Right forelimb (tissue), 1 donor: ENCODE data around the gene AURKB.

Experiments used
- DNase-seq: peaks from one replicate; pipeline ENCODE4 v3.0.0-alpha.2; 2018

The AURKB gene

DNA sequence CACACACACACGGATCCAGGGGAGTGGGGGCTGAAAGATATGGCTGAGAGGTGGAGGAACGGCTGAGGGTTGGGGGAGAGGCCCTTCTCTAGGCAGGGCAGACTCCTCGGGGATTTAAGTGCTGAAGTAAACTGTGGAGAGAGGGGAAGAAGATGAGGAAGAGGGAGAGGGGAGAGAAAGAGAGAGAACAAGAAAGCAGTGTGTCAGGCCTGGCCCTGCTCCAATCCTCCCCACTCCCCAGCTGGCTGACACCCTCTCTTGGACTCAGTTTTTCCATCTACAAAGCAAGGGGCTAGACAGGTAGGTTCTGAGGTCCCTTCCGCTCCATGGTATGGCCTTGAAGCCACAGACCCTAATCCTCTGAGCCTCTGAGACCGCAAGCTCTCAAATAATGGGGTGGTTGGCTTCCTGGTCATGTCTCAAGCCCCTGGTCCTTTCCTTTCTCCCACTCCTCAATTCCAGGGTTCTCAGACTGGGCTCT lies 49.6 kb downstream of the AURKB start:
- no peak for DNase-seq

DNA sequence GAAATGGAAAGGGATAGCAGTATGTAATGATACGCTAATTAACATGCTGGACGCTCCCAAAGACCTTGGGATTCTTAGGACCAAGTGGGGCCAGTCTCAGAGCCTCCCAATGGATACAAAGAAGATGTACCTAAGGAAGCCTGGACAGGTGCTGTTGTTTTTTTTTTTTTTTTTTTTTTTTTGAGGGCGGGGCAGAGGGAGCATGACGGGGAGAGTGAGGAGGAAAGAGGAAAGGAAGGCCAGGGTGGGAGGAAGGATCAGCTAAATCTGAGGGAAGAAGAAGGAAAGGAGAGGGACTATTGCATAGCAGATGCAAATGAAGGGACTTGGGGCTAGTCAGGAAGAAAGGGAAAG lies 50.2 kb downstream of the AURKB start:
- no peak for DNase-seq

DNA sequence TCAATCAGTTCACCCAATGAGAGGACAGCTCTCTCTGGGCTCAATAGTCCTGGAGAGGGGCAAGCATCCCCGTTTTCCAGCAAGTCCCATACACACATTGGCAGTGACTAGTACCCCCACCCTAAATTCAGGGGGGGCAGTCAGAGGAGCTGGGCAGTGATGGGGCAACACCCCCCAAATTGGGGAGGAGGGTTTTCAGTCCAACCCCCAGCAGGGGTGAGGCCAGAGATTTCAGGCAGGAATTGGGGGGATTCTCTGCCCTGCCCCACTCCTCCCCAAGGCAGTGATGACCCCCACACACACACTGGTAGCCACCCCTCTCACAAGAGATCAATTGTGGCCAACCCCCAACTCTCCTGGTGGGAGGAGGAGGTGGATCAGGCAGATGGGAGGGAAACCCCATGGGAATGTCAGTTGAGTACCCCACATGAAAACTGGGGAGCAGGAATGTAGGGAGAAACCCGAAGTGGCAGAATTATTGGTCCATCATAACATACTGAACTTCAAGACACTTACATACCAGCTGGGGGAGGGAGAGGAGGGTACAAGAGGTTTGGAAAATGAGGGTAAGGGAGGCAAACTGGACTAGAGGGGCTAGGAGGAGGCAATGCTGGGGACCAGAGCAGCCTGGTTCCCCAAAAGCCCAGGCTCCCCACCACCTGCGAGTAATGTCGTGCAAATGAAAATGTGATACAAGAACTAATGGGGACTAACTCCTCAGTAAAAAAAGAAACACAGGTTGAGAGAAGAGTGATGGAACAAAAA lies 50.7 kb downstream of the AURKB start:
- DNase-seq, result no peak

DNA sequence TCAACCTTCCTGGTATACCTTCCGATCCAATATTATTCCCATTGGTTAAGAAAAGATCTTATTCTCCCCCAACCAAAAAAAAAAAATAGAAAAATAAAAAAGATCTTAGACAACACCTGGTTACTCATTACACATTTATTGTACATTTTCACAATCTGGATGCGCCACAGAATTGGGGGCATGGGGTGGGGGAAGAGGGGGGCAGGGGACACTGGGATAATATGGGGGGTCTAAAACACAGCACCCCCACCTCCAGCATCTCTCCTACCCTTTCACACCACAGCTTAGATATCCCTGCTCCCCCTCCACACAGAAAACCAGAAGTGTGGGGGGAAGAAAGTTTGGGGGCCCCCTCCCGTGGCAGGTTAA lies 51.4 kb downstream of the AURKB start:
- DNase-seq, result no peak

DNA sequence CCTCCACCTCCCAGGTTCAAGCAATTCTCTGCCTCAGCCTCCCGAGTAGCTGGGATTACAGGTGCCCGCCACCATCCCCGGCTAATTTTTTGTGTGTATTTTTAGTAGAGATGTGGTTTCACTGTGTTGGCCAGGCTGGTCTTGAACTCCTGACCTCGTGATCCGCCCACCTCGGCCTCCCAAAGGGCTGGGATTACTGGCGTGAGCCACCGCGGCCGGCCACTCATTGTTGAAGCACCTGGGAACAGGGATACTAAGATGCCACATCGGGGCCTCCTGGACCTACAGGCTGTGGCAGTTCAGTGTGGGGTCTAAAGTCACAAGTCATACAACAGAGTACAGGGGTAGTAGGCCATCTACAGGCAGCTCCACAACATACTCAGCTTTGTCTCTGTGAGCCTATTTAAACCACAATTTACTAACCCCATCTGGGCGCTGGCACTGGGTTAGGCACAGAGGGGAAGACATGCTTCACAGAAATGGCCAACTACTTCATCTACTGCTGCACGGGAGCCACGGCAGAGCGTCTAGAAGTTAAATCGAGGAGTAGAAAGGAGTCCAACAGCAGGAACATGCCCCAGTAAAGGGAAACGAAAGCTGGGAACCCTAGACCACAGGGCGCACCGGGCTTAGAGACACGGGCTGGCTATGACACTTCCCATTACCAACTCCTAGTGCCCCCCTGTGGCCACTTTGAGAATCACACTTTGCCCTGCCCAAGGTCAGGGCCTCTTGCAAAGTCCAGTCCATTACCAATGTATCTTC lies 51.9 kb downstream of the AURKB start:
- DNase-seq, result peak; percentile 93

DNA sequence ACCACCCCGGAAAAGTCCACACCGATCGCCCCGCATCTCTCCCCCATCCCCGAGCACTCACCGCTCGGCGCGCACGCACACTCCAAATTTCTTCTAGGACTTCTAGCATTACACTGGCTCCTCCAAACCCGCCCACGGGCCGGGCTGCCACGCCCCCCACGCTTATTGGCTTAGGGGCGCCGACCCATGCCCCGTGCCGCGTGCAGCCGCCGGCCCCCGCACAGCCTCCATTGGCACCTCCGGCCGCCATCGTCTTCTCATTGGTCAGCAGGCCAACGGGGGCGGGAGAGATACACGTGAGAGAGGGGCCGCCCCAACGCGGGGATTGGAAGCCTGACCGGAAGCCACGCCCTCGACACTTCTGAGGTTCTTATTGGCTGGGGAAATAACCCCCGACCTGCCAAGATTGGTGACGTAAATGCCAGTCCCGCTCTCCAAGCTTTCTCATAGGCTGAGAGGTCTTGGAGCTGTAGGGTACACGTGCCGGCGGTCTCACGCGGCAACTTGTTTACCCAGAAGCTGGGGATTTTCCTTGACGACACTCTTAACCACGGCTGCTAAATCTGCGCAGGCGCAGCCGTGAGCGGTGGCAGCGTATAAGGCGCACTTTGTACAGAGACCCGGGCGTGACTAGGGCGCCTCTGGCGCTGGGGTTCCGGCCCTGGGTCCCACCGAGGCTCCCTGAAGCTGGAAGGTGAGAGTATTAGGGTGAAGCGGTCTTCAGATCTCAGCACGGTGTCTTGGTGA lies 54.0 kb downstream of the AURKB start:
- DNase-seq, result peak; percentile 100

DNA sequence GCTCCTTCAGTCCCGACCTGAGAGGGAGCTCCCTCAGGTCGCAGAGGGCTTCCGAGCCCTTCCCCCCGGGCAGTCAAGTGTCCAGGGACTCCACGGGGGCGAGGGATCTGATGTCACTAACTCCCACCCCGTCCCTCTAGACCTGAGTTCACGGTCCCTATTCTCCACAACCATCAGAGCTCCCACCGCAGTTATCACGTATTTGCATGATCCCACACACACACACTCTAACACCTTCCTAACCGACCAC lies 54.5 kb downstream of the AURKB start:
- no peak for DNase-seq

DNA sequence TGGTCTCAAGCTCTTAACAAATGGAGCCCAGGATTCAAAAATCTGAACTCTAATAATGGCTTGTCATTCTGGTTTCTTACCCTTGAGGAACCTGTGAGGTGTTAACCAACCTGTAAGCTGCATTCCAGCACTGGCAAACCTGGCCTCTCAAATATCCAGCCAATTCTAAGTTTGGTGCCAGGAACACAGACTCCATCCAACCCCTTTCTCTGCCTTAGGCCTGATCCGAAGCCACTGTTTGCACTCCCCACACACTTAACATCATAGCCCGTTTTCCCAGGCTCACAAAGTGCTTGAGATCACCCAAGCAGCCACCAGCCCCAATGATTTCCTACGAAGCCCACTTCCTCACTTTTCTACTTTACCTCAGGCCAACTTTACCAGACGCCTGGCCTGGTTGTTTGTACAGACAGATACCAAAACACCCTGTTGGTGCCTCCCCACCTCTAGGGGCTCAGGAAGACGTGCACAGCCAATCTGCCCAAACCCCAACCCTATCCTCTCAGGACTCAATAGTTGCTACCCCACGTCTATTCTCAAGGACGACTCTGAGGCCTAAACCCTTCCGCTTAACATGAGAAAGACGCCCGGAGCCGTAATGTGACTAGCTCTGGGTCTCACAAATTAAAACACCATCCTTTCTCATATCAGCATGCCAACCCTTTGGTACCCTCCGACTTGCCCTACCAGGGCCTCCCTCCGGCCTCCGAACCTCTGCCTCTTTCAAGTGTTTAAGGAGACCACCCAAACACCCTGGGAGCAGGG lies 55.0 kb downstream of the AURKB start:
- no peak for DNase-seq
